ENCODE measurements around the gene UBR1.

The UBR1 gene

DNA sequence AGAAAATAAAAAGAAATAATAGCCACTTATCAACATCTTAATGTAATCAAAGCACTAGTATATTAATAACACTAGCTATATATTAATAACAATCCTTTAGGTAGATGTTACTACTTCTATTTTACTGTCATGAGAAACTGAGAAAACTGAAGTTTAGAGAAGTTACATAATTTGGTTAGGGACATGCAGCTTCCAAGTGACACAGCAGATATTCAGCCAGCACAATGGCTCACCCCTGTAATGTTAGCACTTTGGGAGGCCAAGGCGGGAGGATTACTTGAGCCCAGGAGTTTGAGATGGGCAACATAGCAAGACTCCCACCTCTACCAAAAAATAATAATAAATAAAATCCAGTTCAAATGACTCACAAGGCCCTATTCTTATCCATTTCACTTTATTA, 1.9 kb upstream of the UBR1 start:
- DNase-seq (ENCODE audit: low spot score): no peak

GRCh38 chr15:43106486-43106829, 620 bp upstream of the UBR1 start:
- no peak for DNase-seq (ENCODE audit: low spot score)

DNA sequence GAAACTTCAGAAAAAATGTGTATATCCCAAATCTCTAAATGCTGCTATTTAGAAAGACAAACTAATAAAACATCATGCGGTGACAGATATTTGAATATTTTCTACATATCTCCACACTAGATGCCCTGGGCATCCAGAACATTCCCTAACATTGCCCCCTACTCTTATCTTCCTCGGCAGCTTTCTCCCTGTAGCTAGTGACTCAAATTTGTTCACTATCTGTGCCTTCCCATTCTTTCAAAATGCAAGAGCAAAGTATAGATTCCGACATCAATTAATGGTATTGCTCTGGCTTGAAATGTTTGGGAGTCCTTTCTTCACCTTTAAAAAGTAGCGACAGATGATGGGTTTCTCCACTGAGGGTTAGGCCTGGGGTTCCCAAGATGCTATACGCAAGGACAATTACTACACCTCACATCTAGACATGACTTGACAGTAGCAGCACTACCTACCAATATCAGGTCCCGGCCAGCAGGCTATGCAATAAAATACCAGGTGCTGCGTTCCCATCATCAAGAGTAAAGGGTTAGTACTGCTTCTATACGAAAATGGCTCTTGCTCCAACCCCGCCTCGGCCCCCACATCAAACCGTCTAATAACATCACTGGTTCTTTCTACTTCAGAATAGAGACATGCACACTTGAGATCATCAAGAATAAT, 631 bp downstream of the UBR1 start:
- DNase-seq (ENCODE audit: low spot score): peak; percentile 10

- DNase-seq (ENCODE audit: low spot score): no peak
These were observed 1.4 kb downstream of the UBR1 start for GRCh38 chr15:43104426-43104825.

GRCh38 chr15:43103907-43104306, 1.9 kb downstream of the UBR1 start:
- no peak for DNase-seq (ENCODE audit: low spot score)

DNA sequence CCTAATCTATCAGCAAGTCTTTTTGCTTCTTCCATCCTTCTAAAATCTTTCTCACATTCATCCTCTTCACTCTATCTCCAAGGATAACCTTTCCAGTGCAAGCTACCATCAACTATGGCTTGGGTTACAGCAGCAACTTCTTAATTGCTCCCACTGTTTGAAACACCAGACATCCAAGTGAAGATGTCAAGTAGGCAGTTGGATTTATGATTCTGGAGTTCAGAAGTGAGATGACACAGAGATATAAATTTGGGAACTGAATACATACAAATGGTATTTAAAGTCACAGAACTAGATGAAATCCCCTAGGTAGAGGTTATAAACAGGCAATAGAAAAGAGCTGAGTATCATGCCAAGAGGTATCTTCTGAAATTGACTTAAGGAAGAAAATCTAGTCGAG, 3.7 kb downstream of the UBR1 start:
- no peak for DNase-seq (ENCODE audit: low spot score)

GRCh38 chr15:43100971-43101370, 4.9 kb downstream of the UBR1 start:
- DNase-seq (ENCODE audit: low spot score): no peak

GRCh38 chr15:43099105-43099845, 6.6 kb downstream of the UBR1 start:
- DNase-seq (ENCODE audit: low spot score): no peak

DNA sequence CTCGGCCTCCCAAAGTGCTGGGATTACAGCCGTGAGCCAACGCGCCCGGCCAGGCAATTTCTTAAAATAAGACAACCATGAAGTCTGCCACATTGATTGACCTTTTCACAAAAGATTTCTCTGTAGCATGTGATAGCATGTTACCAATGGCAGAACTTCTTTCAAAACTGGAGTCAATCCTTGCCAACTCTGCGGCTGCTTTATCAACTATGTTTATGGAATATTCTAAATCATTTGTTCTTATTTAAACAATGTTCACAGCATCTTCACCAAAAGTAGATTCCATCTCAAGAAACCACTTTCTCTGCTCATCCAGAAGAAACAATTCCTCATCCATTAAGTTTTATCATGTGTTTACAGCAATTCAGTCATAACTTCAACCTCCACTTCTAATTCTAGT, 9.4 kb downstream of the UBR1 start:
- DNase-seq (ENCODE audit: low spot score): no peak

DNA sequence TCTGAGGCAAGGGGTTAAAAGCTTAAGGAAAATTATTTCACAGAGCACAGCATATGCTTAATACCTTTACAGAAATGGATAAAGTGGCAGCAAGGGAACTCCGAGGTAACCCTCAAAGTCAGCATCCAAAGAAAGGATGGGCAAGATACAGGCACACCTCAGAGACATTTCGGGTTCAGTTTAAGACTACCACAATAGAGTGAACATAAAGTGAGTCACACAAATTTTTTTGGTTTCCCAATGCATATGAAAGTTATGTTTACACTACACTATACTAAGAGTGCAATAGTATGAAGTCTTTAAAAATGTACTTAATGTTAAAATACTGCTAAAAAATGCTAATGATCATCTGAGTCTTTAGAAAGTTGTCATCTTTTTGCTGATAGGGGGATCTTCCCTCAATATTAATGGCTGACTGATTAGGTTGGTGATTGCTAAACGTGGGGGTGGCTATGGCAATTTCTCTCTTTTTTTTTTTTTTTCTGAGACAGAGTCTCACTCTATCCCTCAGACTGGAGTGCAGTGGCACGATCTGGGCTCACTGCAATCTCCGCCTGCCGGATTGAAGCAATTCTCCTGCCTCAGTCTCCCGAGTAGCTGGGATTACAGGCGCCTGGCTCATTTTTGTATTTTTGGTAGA, 10.0 kb downstream of the UBR1 start:
- DNase-seq (ENCODE audit: low spot score): no peak

DNA sequence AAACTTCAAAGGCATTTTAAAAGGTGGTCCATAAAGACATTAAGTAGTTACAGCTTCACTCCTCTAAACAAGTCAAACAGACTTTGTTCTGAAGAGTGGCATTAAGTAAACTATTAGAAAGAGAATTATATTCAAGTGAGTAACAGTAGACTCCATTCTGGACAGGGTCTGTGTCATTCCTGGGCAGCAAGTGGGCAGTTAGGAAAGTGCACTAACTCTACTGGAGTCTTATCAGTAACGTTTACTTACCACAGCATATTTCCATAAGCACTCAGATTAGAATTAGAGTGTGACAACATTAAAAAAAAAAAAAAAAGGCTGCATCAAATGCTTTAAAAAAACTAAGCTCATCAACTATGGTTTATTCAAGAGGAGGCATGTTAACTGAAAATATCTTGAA, 10.6 kb downstream of the UBR1 start:
- no peak for DNase-seq (ENCODE audit: low spot score)

GRCh38 chr15:43094416-43095030, 11.3 kb downstream of the UBR1 start:
- DNase-seq (ENCODE audit: low spot score): no peak

GRCh38 chr15:43093026-43093425, 12.8 kb downstream of the UBR1 start:
- peak; percentile 31 for DNase-seq (ENCODE audit: low spot score)

DNA sequence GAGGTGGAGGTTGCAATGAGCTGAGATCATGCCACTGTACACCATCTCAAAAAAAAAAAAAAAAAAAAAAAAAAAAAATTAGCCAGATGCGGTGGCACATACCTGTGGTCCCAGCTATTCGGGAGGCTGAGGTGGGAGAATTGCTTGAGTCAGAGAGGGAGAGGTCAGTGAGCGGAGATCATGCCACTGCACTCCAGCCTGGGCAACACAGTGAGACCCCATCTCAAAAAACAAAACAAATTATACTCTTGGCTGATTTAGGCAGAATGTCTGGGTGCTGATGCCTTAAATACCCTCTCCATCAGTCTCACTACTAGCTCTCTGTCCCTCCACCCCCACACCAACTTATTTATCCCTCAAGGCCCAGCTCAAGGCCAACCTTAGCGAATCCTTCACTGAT, 14.0 kb downstream of the UBR1 start:
- no peak for DNase-seq (ENCODE audit: low spot score)

GRCh38 chr15:43086551-43086950, 19.3 kb downstream of the UBR1 start:
- DNase-seq (ENCODE audit: low spot score): no peak

GRCh38 chr15:43085921-43086320, 19.9 kb downstream of the UBR1 start:
- peak; percentile 8 for DNase-seq (ENCODE audit: low spot score)

DNA sequence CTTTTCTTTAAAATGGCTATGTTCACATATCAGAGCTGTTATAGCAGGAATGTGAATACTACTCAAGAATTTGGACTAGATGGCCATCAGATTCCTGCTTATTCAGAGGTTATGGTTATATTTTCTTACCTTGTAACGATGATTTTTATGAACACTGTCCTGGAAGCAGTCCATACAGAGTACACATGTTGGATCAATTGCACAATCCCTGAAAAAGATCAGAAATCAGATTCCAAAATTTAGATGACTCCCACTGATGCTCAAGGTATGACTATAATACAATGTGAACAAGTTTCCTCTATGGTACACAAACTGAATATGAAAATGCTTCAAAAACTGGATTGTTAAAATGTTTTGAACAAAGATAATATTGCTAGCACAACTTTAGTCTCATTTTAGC, 23.3 kb downstream of the UBR1 start:
- DNase-seq (ENCODE audit: low spot score): no peak

DNA sequence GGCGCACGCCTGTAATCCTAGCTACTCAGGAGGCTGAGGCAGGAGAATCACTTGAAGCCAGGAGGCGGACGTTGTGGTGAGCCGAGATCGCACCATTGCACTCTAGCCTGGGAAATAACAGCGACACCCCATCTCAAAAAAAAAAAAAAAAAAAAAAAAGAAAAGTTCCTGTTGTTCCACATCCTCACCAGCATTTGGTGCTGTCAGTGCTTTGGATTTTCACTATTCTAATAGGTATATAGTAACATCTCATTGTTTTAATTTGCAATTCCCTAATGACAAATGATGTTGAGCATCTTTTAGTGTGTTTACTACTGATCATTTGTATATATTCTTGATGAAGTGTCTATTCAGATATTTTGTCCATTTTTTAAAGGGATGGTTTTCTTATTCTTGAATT, 24.6 kb downstream of the UBR1 start:
- no peak for DNase-seq (ENCODE audit: low spot score)

GRCh38 chr15:43071451-43071850, 34.4 kb downstream of the UBR1 start:
- no peak for DNase-seq (ENCODE audit: low spot score)

DNA sequence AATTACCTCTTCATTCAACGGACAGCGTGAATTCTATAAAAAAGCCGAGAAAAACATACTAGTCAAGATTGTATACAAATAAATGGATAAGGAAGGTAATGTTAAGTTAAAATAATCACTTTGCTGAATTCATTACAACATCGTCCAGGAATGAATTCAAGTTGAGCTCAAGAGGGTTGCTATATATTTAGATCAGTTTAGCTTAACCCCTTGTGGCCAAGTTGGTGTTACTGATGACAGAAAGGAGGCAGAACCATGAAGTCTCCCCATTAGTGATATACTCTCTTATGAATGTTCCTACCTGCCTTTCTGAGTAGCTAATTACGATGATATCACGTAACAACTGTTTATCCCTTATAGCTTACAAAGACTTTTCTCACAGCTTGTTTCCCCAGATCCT, 34.9 kb downstream of the UBR1 start:
- DNase-seq (ENCODE audit: low spot score): no peak

GRCh38 chr15:43070249-43070648, 35.6 kb downstream of the UBR1 start:
- DNase-seq (ENCODE audit: low spot score): no peak

DNA sequence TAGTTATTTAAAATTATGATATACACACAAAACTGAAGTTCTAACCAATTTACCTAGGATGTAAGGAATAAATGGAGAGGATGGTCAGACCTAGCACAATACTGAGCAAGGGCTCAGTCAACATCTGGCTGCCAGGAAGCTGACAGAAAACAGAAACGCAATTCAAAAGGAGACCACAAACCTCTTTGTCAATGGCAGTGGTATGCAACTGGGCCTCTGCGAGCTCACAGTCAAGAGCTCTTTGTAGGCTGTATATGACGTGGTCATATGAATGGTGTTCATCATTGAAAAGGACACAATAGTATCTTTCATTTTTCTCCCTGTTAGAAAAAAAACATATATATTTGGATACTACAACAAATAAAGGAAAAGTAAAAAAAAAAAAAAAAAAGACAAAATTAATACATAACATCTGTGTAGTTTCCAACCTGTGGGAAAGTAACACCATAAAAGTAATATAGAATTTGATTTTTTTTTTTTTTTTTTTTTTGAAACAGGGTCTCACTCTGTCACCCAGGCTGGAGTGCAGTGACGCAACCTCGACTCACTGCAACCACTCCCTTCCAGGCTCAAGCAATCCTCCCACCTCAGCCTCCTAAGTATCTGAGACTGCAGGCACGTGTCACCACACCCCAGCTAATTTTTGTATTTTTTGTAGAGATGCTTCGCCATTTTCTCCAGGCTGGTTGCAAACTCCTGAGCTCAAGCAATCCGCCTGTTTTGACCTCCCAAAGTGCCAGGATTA, 37.9 kb downstream of the UBR1 start:
- DNase-seq (ENCODE audit: low spot score): peak; percentile 28
